ENCODE measurements around the gene ZNF747.

ZNF747 gene

GRCh38 chr16:30534368-30535105, at the start of gene ZNF747:
Gene ZNF747, minus strand, starts transcription at chr16:30534858. Its CDS starts 179 bp downstream, at chr16:30534679.
- peak; percentile 92 for DNase-seq (ENCODE audit: low spot score)

GRCh38 chr16:30582611-30583340, 48.1 kb upstream of the ZNF747 start:
- no peak for DNase-seq (ENCODE audit: low spot score)

- no peak for DNase-seq (ENCODE audit: low spot score)
These were observed 46.8 kb upstream of the ZNF747 start for GRCh38 chr16:30581457-30581856.

GRCh38 chr16:30574678-30575077, 40.0 kb upstream of the ZNF747 start:
- DNase-seq (ENCODE audit: low spot score): no peak

GRCh38 chr16:30571445-30572322, 37.0 kb upstream of the ZNF747 start, which contains the start of gene ZNF688:
Gene ZNF688, minus strand, starts transcription at chr16:30571714. Its CDS starts 85 bp downstream, at chr16:30571629.
- peak; percentile 91 for DNase-seq (ENCODE audit: low spot score)

GRCh38 chr16:30570636-30571444, 36.2 kb upstream of the ZNF747 start:
- DNase-seq (ENCODE audit: low spot score): peak; percentile 40

- DNase-seq (ENCODE audit: low spot score): no peak
These were observed 35.3 kb upstream of the ZNF747 start for GRCh38 chr16:30569746-30570635.

GRCh38 chr16:30569281-30569680, 34.6 kb upstream of the ZNF747 start:
- no peak for DNase-seq (ENCODE audit: low spot score)

- no peak for DNase-seq (ENCODE audit: low spot score)
These were observed 33.5 kb upstream of the ZNF747 start for GRCh38 chr16:30567991-30568638.

GRCh38 chr16:30567160-30567990, 32.7 kb upstream of the ZNF747 start:
- no peak for DNase-seq (ENCODE audit: low spot score)

GRCh38 chr16:30566531-30566930, 31.9 kb upstream of the ZNF747 start:
- DNase-seq (ENCODE audit: low spot score): no peak

GRCh38 chr16:30565984-30566383, 31.3 kb upstream of the ZNF747 start:
- DNase-seq (ENCODE audit: low spot score): no peak

GRCh38 chr16:30565526-30565925, 30.9 kb upstream of the ZNF747 start:
- peak; percentile 65 for DNase-seq (ENCODE audit: low spot score)

- DNase-seq (ENCODE audit: low spot score): no peak
These were observed 27.4 kb upstream of the ZNF747 start for GRCh38 chr16:30562021-30562420.

GRCh38 chr16:30561089-30561816, 26.6 kb upstream of the ZNF747 start:
- no peak for DNase-seq (ENCODE audit: low spot score)

- no peak for DNase-seq (ENCODE audit: low spot score)
These were observed 25.0 kb upstream of the ZNF747 start for GRCh38 chr16:30559690-30560089.

- no peak for DNase-seq (ENCODE audit: low spot score)
These were observed 24.2 kb upstream of the ZNF747 start for GRCh38 chr16:30558789-30559377.

All from D341Med (cell line).